NB4 (cell line): ENCODE data around the gene ZNF185.

ENCODE experiments used
- DNase-seq: peaks from one replicate; pipeline ENCODE4 v3.0.0; 2010; ENCODE audit warnings: low read depth
- H3K4me3 ChIP-seq: one replicate; pipeline ENCODE4 v1.5.1; 2011; ENCODE audit warnings: mild to moderate bottlenecking, low read depth, low read length, moderate library complexity
- CTCF ChIP-seq: IDR thresholded peaks from one replicate; pipeline ENCODE4 v1.5.1; 2012; ENCODE audit warnings: low read depth, low read length
- MAX ChIP-seq: IDR thresholded peaks from 2 replicates; pipeline ENCODE4 v1.6.1; 2011; ENCODE audit warnings: low read depth, low read length
- MYC ChIP-seq: IDR thresholded peaks from 2 replicates; pipeline ENCODE4 v1.6.1; 2011; ENCODE audit warnings: low read depth, low read length
- POLR2A ChIP-seq: IDR thresholded peaks from 2 replicates; pipeline ENCODE4 v1.6.1; 2011; ENCODE audit warnings: mild to moderate bottlenecking; ENCODE audit not compliant: insufficient read length; ENCODE audit errors: extremely low read depth

Gene ZNF185

GRCh38 chrX:152865232-152865920, 32.5 kb upstream of the ZNF185 start:
- H3K4me3 ChIP-seq = no peak overlapping the region
- TF ChIP-seq POLR2A = no peak
- no peak for TF ChIP-seq MAX
- no peak for TF ChIP-seq CTCF
- no peak for TF ChIP-seq MYC
- no peak for DNase-seq

- DNase-seq = no peak
- no peak overlapping the region for H3K4me3 ChIP-seq
- TF ChIP-seq MYC (no peak), MAX (no peak), POLR2A (no peak), CTCF (no peak)
Observed at GRCh38 chrX:152866386-152866785, 31.5 kb upstream of the ZNF185 start.

GRCh38 chrX:152869972-152870371, 27.9 kb upstream of the ZNF185 start:
- H3K4me3 ChIP-seq = no peak overlapping the region
- DNase-seq = no peak
- TF ChIP-seq MAX = no peak
- TF ChIP-seq MYC = no peak
- TF ChIP-seq POLR2A = no peak
- TF ChIP-seq CTCF = no peak

- H3K4me3 ChIP-seq = no peak overlapping the region
- TF ChIP-seq MAX (no peak), MYC (no peak)
- no peak for DNase-seq
Observed at GRCh38 chrX:152871260-152871659, 26.6 kb upstream of the ZNF185 start.

GRCh38 chrX:152872522-152872921, 25.3 kb upstream of the ZNF185 start:
- no peak overlapping the region for H3K4me3 ChIP-seq
- TF ChIP-seq MAX (no peak), CTCF (no peak), MYC (no peak)
- DNase-seq = no peak

GRCh38 chrX:152873361-152873760, 24.5 kb upstream of the ZNF185 start:
- DNase-seq = no peak
- TF ChIP-seq CTCF = no peak
- TF ChIP-seq MAX = no peak
- no peak for TF ChIP-seq POLR2A
- TF ChIP-seq MYC = no peak
- no peak overlapping the region for H3K4me3 ChIP-seq
